ENCODE measurements around the gene MKNK1. TPM values are rescaled to one million over a fixed set of nuclear protein-coding genes. Genes with fewer than 3 reads are reported as not detected.

MKNK1 gene
- polyA plus RNA-seq, 1 of the 3 experiments (the other 2 are of a cell fraction) = 28.2 TPM

DNA sequence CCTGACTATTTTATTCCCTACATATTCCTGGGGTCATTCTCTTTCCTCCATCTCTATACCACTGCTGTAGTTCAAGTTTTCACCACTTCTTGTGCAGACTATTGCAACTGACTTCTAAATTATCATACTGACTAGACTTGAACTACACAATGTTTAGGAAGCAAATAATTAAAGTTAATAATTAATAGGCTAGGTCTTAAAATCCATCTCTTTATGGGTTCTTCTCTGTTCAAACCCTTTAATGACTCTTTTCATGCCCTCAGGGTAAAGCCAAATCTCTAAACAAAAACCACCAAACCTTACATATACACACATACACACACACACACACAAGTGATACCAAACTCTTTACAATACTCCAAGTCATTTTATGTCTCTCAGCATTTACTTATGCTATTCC lies 34.9 kb upstream of the MKNK1 start:
- H3K4me2 ChIP-seq = no peak overlapping the region
- TF ChIP-seq SIN3A (IDR thresholded peaks at IDR 0.05; ENCODE audit: borderline replicate concordance, low read depth, low read length) (no peak), NRF1 (IDR thresholded peaks at IDR 0.05; ENCODE audit: low read depth, low read length) (no peak), GABPA (IDR thresholded peaks at IDR 0.05; ENCODE audit: low read depth) (no peak), SMC3 (IDR thresholded peaks at IDR 0.05; ENCODE audit: low read depth, low read length) (no peak), YY1 (IDR thresholded peaks at IDR 0.05; ENCODE audit: low read depth) (no peak), FOXJ3 (CRISPR knock-in tag; IDR thresholded peaks at IDR 0.05) (no peak), EP300 (IDR thresholded peaks at IDR 0.05; ENCODE audit: borderline replicate concordance in 1 of 2, low read depth in 1 of 2, low read length in 1 of 2) (no peak)
- POLR2A ChIA-PET = no interaction called here

DNA sequence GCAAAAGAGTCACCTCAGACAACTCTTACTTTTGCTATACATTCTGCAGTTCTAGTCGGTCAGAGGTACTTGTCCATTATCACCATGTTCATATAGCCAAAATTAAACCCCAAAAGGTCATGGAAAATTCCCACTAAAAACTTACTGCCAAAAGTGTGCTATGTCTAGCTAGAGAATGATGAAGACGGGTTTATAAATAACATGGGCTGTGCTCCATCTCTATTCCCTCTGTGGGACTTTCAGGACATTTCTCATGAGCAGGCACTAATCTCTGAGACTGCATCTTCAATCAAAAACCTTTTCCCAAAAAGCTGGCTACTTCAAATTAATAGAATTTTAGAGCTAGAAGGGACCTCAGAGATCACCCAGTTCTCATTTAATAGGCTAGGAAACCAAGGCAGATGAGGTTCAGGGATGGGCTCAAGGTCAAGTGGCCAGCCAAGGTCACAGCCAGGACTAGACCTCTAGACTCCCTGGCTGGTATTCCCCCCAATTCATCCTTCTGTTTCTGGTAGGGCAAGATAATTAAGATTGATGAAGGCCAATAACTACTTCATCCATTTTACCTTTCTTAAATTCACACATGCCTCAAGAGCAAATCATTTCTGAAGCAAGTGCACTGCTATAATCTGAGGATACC lies 33.5 kb upstream of the MKNK1 start:
- Histone ChIP-seq H2AFZ (ENCODE audit: low read depth) (no peak overlapping the region), H3K4me1 (ENCODE audit: control insufficient read depth in 1 of 2, insufficient read depth in 2 of 2, low read depth in 1 of 2, low read length in 1 of 2) (peaks cover 0 to under 1% of the 10 kb centered on the region in 2 experiments; a peak in 2 of 4 replicates), H4K20me1 (ENCODE audit: insufficient read depth) (no peaks in the 10 kb centered on the region), H3K79me2 (ENCODE audit: insufficient read depth) (no peaks in the 10 kb centered on the region), H3F3A (replicated peaks; ENCODE audit: insufficient read depth) (no peaks in the 10 kb centered on the region), H3K27ac (ENCODE audit: low read depth in 2 of 2, low read length in 1 of 2) (no peak overlapping the region), H3K9me2 (no peaks in the 10 kb centered on the region), H3K36me3 (replicated peaks in 1 of 2; ENCODE audit: control insufficient read depth in 1 of 2, insufficient read depth in 2 of 2, low read length in 1 of 2) (peaks cover 15 to 31% of the 10 kb centered on the region in 2 experiments), H3K4me3 (ENCODE audit: low read depth in 2 of 2, low read length in 1 of 2) (no peak overlapping the region), H3K27me3 (ENCODE audit: insufficient read depth) (no peaks in the 10 kb centered on the region), H3K9ac (no peak overlapping the region), H3K4me2 (no peak overlapping the region), H3K9me3 (no peaks in the 10 kb centered on the region)
- no peak for DNase-seq
- ChIA-PET CTCF (no interaction called here), POLR2A (no interaction called here)
- TF ChIP-seq MEF2A (IDR thresholded peaks at IDR 0.05; ENCODE audit: borderline replicate concordance, low read depth) (no peak), RFX5 (IDR thresholded peaks at IDR 0.05; ENCODE audit: low read length) (no peak)
- WGBS (ENCODE audit: low lambda C conversion rate) = 47% methylated on average over 2 of the region's 2 CpGs

More for the DNA sequence above, 34.9 kb upstream of the MKNK1 start:
- H2AFZ ChIP-seq (ENCODE audit: low read depth) = no peak overlapping the region
- no peaks in the 10 kb centered on the region for H3K27me3 ChIP-seq (ENCODE audit: insufficient read depth)
- H3K27ac ChIP-seq (ENCODE audit: low read depth in 2 of 2, low read length in 1 of 2) = no peak overlapping the region
- no peaks in the 10 kb centered on the region for H3K9me3 ChIP-seq
- no peak overlapping the region for H3K4me3 ChIP-seq (ENCODE audit: low read depth in 2 of 2, low read length in 1 of 2)
- CTCF ChIA-PET = no interaction called here
- no peaks in the 10 kb centered on the region for H4K20me1 ChIP-seq (ENCODE audit: insufficient read depth)
- H3K79me2 ChIP-seq (ENCODE audit: insufficient read depth) = no peaks in the 10 kb centered on the region
- peaks cover 3 to 7% of the 10 kb centered on the region in 2 experiments for H3K4me1 ChIP-seq (ENCODE audit: control insufficient read depth in 1 of 2, insufficient read depth in 2 of 2, low read depth in 1 of 2, low read length in 1 of 2)
- H3K9me2 ChIP-seq = no peaks in the 10 kb centered on the region
- peaks cover 11% of the 10 kb centered on the region for H3F3A ChIP-seq (replicated peaks; ENCODE audit: insufficient read depth)
- no peak for DNase-seq
- H3K36me3 ChIP-seq (replicated peaks in 1 of 2; ENCODE audit: control insufficient read depth in 1 of 2, insufficient read depth in 2 of 2, low read length in 1 of 2) = peaks cover 15 to 21% of the 10 kb centered on the region in 2 experiments
- no peak overlapping the region for H3K9ac ChIP-seq

DNA sequence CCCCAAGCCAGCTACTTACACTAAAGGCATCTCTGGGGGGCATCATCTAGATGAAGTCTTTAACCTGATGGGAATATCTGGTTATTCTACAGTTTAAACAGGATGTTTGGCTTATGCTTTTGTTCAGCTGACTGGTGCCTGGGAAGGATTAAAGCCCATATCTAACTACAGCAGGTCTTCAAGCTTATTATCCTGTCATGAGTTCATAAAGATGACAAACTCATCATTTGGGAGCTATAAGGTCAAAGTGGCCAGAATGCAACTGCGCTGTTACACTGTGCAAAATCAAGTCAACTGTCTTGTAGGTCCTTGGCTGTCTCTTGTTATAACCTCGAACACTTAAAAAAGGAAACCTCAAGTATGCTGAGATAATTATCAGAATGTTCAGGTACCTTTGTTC lies 31.1 kb upstream of the MKNK1 start:
- no peaks in the 10 kb centered on the region for H3K9me3 ChIP-seq
- WGBS (ENCODE audit: low lambda C conversion rate) = 95% methylated on average over 2 of the region's 2 CpGs
- H3K36me3 ChIP-seq (replicated peaks in 1 of 2; ENCODE audit: control insufficient read depth in 1 of 2, insufficient read depth in 2 of 2, low read length in 1 of 2) = peaks cover 13 to 43% of the 10 kb centered on the region in 2 experiments
- no peak overlapping the region for H3K4me3 ChIP-seq (ENCODE audit: low read depth in 2 of 2, low read length in 1 of 2)
- ChIA-PET CTCF (interaction anchor here (1.3 to 1.7 kb wide), 2 partner anchors 18 to 188 kb away, joined by 3 to 4 read pairs; no protein-coding TSS in a partner anchor), POLR2A (no interaction called here)
- H4K20me1 ChIP-seq (ENCODE audit: insufficient read depth) = no peaks in the 10 kb centered on the region
- no peaks in the 10 kb centered on the region for H3K27me3 ChIP-seq (ENCODE audit: insufficient read depth)
- no peak overlapping the region for H3K4me2 ChIP-seq
- H3K9me2 ChIP-seq = no peaks in the 10 kb centered on the region
- H3K79me2 ChIP-seq (ENCODE audit: insufficient read depth) = no peaks in the 10 kb centered on the region
- TF ChIP-seq SIN3A (IDR thresholded peaks at IDR 0.05; ENCODE audit: borderline replicate concordance, low read depth, low read length) (no peak), POLR2AphosphoS5 (IDR thresholded peaks at IDR 0.05; ENCODE audit: low read depth, low read length) (no peak)
- no peak overlapping the region for H2AFZ ChIP-seq (ENCODE audit: low read depth)
- no peak overlapping the region for H3K27ac ChIP-seq (ENCODE audit: low read depth in 2 of 2, low read length in 1 of 2)
- DNase-seq = no peak
- H3F3A ChIP-seq (replicated peaks; ENCODE audit: insufficient read depth) = no peaks in the 10 kb centered on the region
- H3K4me1 ChIP-seq (ENCODE audit: control insufficient read depth in 1 of 2, insufficient read depth in 2 of 2, low read depth in 1 of 2, low read length in 1 of 2) = no peaks in the 10 kb centered on the region
- no peak overlapping the region for H3K9ac ChIP-seq

Data from SK-N-SH (cell line).